GM19324 (cell line): ENCODE data around the gene GRID1.
"Not testable (repeated sequence)": the region's sequence is repeated elsewhere in the genome, so short reads cannot be mapped to it uniquely, and the experiment has no call there.

Experiments used
- ATAC-seq: cut with Tn5 transposase; IDR thresholded peaks from one replicate; pipeline ENCODE4 v1.9.1; 2021; ENCODE audit warnings: mild to moderate bottlenecking, moderate library complexity; ENCODE audit not compliant: unreplicated experiment, low FRiP score

GRID1 gene

DNA sequence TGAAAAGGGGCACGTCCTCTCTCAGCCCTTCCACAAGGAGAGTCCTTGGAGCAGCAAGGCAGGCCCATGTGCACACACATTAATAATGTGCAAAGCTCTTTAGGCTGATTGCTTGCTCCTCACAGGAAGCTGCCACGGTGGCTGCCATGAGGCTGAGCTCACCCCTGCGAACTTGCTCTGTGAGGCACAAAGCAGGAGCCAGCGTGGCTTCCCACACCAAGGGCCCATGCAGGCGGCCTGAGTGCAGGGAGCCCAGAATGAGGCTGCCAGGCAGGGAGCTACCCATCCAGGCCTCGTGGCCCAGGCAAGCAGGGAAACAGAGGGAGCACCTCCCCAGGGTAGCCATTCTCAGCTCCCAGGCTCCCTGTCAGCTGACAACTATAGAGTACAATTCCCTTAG is 242.9 kb downstream of the GRID1 start:
- ATAC-seq, result no peak

DNA sequence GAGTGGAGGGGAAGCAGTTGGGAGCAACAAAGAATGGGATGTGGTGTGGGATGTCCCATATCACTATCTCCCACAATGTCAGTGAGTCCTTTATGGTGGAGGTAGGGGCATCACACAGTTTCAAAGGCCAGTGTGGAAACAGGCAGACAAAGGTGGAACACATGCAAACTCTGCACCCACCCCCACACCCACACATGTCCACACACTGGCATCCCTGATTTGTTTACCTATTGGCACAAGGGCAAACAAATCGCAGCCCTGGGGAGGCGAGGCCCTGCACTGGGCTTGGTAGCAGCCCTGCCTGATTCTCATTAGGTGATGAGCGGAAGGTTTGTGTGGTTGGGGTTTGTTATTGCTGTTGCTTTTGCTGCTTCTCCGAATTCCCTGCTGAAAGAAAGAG is 243.3 kb downstream of the GRID1 start:
- no peak for ATAC-seq

DNA sequence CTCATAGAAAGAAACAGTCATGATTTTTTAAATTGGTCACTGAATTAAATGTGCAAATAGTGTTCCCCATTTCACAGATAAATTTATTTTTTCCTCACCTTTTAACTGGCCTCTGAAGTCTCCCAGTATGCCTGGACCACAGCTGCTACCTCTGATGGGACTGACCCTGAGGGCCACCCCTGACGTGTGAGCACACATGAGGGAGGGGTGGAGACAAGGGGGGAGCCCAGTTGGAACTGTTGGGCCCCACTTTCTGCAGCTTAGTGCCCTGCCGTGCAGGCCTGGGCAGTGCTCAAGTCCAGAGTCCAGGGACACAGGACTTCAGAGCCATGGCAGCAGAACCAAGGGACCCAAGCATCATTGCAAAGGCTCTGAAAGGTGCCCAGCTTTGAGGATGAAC is 243.9 kb downstream of the GRID1 start:
- ATAC-seq, result no peak

DNA sequence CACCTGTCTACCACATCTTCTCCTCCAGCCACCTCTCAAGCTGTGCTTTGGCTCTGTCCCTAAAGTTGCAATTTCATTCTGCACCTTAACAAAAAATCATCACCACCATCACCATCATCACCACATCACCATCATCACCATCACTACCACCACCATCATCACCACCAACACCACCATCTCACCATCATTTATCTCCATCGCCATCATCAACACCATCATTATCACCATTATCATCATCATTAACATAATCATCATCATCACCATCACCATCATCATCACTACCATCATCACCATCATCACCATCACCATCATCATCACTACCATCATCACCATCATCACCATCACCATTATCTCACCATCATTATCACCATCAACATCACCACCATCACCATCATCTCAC is 245.4 kb downstream of the GRID1 start:
- no peak for ATAC-seq

DNA sequence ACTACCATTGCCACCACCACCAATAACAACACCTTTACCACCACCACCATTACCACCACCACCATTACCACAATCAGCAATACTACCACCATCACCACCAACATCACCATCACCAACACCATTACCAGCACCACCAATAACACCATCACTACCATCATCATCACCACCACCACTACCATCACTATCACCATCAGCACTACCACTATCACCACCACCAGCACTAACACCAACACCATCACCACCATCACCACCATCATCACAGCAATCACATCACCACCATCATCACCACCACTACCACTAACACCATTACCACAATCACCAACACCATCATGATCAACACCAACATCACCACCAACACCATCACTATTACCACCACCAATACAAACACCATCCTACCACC is 249.5 kb downstream of the GRID1 start:
- no peak for ATAC-seq

DNA sequence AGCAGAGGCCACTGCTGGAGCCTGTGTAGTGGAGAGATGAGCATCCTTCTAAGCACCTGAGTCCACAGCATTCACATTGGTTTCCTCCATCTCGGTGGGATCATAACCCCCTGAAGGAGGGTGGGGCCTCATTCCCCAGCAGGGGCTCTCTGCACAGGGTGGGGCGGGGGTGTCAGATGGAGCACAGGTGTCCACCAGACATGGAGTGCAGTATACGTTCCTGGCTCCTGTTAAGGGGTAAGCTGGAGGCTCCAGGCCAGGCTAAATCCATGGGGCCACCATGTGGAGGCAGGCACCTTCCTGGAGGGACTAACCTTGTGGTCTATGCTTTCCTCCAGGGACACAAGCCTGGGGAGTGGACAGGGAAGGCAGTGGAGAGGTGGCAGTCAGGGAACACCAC is 252.6 kb downstream of the GRID1 start:
- ATAC-seq, result no peak

DNA sequence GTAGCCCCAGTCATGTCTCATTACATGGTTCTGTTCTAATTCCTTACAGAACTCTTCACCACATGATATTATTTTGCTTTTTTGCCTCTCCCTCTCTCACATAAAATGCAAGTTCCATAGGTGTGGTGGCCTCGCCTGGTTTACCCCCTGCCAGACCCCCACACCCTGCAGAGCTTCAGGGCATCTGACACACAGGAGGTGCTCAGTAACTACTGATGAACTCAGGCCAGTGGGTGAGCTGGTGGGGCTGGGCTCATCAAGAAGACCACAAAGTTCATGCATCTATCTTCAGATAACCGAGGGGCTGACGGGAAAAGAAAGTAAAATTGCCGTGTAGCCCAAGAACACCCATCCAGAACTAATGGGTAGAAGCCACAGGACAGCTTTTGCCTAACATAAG is 253.1 kb downstream of the GRID1 start:
- ATAC-seq, result no peak

DNA sequence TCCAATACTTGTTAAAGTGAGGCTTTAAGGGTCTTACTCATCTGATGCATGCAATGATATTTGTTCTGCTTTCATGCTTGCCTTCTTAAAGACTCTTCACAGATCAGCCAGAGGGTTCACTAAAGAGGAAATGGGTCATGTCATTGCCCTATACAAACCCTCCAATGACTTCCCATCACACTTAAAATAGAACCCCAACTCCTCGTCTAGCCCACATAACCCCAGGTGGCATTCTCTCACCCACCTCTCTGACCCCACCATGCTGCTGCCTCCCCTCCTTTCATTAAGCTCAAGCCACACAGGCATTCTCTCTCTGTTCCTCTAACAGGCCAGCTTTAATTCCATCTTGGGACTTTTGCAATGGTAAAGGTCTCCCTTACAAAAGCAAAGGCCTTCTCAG is 253.6 kb downstream of the GRID1 start:
- ATAC-seq, result no peak

DNA sequence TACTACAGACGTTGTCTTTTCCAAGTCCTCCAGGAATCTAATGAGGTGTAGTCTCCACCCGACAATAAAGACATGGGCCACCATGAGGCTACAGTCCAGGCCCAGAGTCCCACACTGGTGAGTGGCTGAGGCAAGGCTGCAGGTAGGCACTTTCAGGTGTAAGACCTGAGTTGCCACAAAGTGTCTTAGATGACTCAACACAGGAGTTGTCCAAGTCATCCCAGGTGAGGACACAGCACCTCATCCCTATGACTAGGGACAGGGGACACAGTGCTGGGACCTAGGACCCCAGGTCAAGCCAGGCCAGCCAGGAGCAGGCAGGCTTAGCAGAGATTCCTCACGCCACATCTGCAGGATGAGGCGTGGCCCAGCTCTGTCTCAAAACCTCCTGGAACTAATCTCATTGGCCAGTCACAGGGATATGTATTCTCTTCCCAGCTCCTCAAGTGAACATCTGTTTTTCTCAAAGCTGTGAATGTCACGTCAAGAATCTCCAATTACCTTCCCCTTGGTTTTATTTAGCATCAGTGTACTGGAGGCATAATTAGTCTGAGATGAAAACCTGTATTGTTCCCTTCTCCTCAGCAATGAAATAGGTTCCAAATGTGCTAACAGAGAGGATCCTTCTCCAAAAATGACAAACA is 254.6 kb downstream of the GRID1 start:
- no peak for ATAC-seq

DNA sequence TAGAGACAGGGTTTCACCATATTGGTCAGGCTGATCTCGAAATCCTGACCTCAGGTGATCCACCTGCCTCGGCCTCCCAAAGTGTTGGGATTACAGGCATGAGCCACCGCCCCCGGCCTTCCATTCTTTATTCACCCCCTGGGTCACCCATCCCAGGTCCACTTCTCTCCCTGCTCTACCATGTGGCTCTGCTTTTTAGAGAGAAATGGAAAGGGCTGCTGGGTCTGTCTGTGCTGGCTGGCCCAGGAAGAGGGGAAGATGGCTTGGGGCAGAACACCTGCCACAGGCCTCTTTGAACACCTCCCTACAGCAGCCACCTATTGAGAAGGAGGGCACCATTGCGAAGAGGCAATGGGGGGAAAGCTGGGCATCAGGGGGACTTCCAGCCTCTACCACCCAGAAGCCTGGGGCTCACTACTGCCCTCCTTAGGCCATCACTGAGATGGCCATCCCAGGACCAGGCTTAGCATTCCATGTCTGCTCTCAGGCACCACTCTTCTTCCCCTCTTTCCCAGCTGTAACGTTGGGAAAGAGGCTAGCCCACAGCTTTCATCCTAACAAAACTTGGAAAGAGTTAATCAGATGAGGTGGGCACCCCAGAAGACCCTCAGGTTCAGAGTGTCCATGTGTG is 256.3 kb downstream of the GRID1 start:
- no peak for ATAC-seq

DNA sequence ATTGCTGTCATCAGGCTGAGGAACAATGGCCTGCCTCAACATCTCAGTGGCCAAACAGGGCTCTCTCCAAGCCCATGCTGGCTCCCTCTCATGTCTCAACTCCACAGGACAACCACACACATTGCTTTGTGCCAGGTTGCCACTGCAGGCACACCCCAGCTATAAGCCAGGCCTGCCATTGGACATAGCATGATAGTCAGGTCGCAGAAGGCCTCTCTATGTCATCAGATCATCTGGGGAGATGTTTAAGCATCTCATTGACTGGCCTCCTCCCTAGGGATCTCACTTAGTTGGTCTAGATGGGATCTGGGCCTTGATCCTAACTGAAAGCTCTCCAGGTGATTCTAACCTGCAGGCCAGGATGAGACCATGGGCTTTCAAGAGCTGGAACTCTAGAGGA is 257.2 kb downstream of the GRID1 start:
- no peak for ATAC-seq

DNA sequence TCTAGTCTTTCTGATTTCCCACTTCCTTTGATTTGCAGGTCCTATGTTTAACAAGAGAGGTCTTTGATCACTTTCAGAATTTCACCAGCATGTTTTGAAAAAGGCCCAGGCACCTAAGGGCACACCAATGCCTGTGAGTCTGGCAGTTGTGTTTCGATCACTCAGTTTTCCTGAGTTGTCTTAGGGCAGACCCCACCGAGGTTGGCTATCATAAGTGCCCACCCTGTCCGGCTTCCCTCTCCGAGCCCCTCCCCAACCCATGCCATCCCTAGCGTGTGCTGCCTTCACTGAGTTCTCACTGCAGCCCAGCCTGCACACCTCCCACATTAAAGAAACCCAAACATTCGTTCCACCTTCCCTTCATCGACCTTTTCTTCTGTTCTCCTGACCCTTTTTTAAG is 257.9 kb downstream of the GRID1 start:
- ATAC-seq, result no peak

DNA sequence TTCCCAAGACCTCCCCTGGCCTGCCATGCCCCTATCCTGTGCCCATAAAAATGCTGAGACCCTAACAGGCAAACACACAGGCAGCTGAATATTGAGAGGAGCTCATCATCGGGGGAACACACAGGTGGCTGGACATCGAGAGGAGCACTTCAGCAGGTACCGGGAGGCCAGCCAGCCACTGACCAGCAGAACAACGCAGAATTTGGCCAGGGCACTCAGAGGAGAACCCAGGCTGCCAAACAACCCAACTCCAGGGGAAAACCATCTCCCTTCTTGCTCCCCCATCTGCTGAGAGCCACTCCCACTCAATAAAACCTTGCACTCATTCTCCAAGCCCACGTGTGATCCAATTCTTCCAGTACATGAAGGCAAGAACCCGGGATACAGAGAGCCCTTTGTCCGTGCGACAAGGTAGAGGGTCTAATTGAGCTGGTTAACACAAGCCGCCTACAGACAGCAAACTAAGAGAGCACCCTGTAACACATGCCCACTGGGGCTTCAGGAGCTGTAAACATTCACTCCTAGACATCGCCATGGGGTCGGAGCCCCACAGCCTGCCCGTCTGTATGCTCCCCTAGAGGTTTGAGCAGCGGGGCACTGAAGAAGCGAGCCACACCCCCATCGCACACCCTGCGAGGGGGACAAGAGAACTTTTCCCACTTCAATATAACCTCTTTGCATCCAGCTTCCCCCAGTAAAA is 258.8 kb downstream of the GRID1 start:
- not testable (repeated sequence) for ATAC-seq

DNA sequence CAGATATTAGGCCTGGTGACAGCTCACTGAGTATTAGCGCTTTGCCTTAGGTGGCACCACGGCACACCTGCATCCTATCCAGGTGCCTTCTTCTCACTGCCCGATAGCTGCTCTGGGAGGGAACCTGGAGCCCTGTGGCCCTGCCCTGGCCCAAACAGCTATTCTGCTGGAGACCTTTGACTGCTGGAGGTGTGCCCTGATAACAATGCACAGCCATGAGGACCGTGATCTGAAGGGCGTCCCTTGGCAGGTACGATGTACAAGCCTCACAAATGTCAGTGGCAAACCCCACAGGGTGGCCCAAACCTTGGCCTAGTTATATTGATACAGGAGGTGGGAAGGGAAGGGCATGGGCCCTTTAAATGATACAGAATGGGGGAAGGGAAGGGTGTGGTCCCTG is 259.5 kb downstream of the GRID1 start:
- ATAC-seq, result no peak

DNA sequence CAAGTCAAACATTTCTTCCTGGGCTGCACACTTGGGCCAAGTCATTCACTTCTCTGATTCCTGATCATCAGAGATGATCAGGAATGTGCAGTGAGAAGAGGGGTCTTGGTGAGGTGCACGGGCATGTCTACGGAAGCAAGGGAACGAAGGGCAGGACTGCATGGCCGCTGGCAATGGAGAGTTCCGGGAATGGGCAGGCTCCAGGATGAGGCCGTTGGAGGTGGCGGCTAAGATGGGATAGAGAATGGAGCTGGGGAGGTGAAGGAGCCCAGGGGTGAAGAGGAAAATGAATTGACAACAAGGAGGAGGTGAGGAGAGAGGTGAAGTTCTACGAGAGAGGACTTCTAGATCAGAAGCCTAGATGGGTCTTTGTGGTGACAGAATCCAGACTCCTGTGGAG is 260.0 kb downstream of the GRID1 start:
- ATAC-seq, result no peak

DNA sequence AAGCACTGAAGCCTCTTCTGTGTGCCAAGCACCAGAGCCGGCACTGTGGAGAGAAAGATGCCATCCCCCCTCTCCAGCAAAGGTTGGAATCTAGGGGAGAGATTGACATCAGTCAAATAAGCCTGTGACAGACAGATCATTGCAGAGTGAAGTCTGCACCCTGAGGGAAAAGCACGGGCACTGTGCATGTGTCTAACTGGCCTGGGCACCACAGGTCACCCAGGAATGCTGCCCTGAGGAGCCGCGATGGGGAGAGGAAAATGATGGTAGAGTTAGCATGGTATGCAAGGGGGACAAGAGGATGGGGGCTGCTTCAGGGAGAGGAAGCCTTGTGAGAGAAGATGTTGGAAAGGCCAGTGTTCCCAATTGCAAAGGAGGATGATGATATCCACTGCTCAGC is 261.0 kb downstream of the GRID1 start:
- ATAC-seq, result no peak

DNA sequence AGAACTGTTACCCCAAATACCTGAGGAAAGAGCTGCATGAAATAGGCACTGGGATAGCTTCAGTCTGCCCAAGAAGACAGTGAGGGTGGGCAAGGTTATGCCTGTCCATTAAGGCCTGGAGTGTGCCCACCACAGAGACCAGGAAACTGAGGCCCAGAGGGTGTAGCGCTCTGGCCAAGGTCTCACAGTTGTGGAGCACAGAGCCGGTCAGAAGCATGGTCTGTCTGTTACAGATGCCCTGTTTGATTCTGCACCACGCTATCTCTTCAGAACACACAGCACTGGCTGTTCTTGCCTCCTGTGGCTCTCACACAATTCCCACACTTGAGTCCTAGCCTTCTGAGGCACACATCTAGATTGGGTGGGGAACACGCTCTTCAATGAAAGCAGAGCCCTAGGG is 261.4 kb downstream of the GRID1 start:
- no peak for ATAC-seq

DNA sequence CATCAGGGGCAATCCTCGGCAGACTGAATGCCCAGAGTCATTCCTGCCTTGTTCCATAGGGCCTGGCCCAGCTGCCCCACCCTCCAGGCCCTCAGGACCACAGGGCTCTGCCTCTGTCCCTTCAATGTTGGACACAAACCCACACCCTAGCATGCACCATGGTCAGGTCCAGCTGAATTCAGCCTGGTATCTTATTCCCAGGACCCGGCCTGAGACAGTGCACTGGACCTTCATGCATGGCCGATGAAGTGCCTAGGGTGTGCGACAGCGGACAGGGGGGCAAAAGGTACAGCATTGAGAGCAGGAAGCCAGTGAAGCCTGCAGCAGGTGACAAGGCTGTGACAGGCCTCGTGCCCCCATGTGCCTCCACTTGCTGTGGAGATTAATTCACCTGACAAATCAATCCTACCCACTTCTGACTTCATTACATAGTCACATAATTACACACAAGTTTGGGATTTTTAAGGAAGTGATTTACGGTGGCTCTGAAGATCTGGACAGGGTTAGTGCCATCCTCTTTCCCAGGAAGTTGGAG is 261.9 kb downstream of the GRID1 start:
- ATAC-seq, result no peak

DNA sequence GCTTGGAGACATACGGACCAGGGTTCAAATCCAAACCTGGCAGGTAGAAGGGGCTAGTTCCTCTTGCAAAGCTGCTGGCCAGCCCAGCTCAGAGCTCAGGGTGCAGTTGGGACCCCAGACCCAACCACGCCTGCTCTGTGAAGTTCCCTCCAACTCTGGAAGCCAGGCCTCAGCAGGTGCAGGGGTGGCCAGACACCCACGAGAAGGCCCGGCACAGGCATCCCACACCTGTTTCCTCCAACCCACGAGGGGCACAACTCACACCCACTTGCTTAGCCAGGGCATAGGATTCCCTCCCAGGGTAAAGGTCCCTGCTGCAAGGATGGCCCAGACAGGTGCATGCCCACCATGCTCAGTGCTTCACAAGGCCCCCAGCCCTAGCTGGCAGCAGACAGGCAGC is 262.4 kb downstream of the GRID1 start:
- no peak for ATAC-seq

DNA sequence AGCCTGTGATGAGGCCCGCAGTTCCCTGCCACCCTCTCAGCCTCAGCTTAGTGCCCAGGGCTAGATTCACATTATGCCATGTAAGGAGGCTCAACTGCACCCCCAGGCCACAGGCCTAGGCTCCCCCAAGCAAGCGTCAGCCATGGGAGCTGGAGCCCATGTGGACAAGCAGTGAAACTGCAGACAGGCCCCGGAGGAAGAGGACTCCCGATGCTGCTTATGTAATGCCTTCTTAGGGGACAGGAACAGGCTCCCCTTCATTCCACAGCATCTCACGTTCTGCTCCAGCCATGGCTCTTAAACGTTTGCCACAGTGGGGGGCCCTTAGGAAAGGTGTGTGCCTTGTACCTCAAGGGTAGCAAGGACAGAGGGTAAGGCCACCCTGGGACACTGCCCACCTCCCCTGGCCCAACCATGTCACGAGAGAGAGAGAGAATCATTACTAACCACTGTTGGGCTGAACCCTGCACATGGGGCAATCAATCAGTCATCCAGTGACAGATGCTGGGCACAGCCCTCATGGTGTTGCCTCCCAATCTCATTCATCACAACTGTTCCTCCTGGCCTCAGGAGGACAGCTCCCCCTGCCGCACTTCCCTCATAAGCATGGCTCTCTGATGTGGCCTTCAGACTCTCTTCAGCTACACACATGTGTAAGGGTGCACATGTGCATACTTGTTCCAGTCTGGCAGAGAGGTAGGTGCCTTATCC is 263.0 kb downstream of the GRID1 start:
- ATAC-seq, result no peak

DNA sequence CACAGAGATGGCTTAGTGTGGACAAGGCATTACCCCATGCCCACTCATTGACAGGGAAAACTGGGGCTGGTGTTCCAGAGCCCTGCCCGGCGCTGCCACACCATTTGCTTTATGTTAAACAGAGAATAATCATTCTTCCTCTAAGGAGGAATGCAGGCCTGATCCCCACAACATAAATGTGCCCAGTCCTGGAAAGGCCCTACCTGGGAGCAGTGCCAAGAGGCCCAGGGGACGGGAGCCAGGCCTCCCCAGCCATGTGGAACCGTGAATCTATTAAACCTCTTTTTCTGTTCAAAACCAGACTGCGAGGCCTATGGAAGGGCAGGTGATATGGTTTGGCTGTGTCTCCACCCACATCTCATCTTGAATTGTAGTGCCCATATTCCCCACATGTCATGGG is 264.1 kb downstream of the GRID1 start:
- ATAC-seq, result no peak
